ENCODE data around the gene KCNJ10. TPM values are rescaled to one million over a fixed set of nuclear protein-coding genes. Genes with fewer than 3 reads are reported as not detected.
"Not testable (repeated sequence)": the region's sequence is repeated elsewhere in the genome, so short reads cannot be mapped to it uniquely, and the experiment has no call there.

The KCNJ10 gene
- total RNA-seq, 2 donors from 2014 or later, result not detected

DNA sequence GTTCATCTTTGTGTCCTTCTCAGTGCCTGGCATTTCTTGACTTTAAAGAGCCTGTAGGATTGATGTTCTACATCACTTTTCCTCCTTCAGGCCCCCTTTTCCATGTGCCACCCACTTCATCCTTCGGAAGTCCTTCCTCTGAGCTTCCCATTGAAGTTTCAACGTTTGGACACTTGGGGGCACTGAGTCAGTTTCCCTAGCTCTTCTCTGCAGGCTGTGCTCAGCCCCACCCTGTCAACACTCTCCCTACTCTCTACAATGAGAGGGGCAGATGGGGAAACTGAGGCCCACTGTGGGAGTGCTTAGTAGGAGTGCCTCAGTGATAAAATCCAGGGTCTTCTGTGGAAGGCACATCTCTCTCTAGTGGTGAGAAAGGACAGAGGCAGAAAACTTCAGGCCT lies 11.9 kb downstream of the KCNJ10 start:
- no peak for ATAC-seq (ENCODE audit: insufficient number of reproducible peaks, low FRiP score, low read depth)
- no peak overlapping the region for H3K27ac ChIP-seq
- TF ChIP-seq, protein P1, sequence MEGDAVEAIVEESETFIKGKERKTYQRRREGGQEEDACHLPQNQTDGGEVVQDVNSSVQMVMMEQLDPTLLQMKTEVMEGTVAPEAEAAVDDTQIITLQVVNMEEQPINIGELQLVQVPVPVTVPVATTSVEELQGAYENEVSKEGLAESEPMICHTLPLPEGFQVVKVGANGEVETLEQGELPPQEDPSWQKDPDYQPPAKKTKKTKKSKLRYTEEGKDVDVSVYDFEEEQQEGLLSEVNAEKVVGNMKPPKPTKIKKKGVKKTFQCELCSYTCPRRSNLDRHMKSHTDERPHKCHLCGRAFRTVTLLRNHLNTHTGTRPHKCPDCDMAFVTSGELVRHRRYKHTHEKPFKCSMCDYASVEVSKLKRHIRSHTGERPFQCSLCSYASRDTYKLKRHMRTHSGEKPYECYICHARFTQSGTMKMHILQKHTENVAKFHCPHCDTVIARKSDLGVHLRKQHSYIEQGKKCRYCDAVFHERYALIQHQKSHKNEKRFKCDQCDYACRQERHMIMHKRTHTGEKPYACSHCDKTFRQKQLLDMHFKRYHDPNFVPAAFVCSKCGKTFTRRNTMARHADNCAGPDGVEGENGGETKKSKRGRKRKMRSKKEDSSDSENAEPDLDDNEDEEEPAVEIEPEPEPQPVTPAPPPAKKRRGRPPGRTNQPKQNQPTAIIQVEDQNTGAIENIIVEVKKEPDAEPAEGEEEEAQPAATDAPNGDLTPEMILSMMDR (IDR thresholded peaks at IDR 0.05), result peak; percentile 36

DNA sequence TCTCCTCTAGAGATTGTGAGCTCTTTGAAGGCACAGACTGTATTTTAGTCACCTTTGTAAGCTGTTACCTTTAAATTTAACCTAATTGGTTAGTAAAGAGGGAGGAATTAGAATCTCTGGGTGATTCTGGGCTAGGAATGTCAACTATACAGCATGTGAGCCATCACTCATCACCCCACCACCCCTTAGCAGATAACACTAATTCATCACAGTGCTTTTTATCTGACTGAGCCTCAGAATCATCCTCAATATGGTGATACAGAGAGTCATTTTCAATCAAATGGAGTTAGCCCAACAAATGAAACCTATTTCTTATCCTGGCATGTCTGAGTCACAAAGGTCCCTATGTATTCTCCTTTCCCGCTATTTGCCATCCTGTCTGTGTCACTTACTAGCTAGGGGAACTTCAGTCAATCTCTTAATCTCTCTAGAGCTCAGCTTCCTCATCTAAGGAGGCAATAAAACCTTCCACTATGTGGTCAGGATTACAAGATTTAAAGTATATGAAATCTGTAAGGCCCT lies 13.3 kb downstream of the KCNJ10 start:
- no peak overlapping the region for H3K27ac ChIP-seq
- TF ChIP-seq, protein P1 (IDR thresholded peaks at IDR 0.05), result no peak
- H3K27me3 ChIP-seq (replicated peaks; ENCODE audit: insufficient read depth), result no peaks in the 10 kb centered on the region
- no peaks in the 10 kb centered on the region for H3K4me1 ChIP-seq (ENCODE audit: control insufficient read depth in 1 of 2, low read depth in 2 of 2)
- no peaks in the 10 kb centered on the region for H3K36me3 ChIP-seq
- no peak overlapping the region for H3K4me3 ChIP-seq
- H3K9me3 ChIP-seq, result no peaks in the 10 kb centered on the region
- no peak for DNase-seq (ENCODE audit: low spot score)
- ATAC-seq (ENCODE audit: insufficient number of reproducible peaks, low FRiP score, low read depth), result no peak

More for the DNA sequence above, 11.9 kb downstream of the KCNJ10 start:
- Histone ChIP-seq H3K4me3 (no peak overlapping the region), H3K4me1 (ENCODE audit: control insufficient read depth in 1 of 2, low read depth in 2 of 2) (no peaks in the 10 kb centered on the region), H3K27me3 (replicated peaks; ENCODE audit: insufficient read depth) (no peaks in the 10 kb centered on the region), H3K36me3 (no peaks in the 10 kb centered on the region), H3K9me3 (no peaks in the 10 kb centered on the region)
- no peak for DNase-seq (ENCODE audit: low spot score)

DNA sequence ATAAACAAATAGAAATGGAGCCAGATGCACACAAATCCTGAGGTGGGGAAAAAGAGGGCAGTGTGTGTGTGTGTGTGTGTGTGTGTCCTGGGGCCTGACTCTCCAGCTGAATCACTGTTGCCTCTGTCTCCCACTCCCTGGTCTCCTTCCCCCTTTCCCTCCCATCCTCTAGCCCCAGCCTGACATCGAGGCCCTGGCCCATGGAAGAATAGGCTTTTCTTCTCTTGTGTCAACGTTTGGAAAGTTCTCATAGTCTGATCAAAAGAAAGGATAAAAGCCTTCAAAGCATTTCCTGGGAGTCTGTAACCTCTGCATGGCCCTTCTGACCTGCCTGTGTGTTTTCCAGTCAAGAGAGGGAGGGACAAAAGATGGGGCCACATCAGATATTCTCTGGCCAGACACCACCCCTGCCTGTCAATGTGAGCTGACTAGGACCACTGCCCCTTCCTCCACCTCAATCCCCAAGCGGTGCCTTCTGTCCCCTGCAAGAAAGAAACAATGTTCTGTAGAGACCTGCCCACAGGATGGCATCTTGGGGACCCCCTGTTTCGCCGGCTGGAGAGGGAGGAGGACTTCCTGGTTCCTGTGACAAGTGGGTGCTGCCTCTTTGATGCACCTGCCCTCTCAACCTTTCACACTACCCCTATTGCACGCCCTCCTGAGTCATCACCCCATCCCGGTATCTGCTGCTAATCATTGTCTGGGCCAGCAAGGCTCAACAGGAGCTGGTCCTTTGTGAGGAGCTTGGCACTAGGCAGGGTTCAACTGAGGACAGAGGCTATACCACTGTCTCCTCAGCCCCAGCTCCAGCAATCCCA lies 16.2 kb downstream of the KCNJ10 start:
- TF ChIP-seq, protein P1 (IDR thresholded peaks at IDR 0.05), result no peak
- ATAC-seq (ENCODE audit: insufficient number of reproducible peaks, low FRiP score, low read depth) (no peak), DNase-seq (ENCODE audit: low spot score) (no peak)
- no peaks in the 10 kb centered on the region for H3K36me3 ChIP-seq
- no peaks in the 10 kb centered on the region for H3K9me3 ChIP-seq
- H3K27me3 ChIP-seq (replicated peaks; ENCODE audit: insufficient read depth), result no peaks in the 10 kb centered on the region
- no peak overlapping the region for H3K27ac ChIP-seq
- H3K4me3 ChIP-seq, result no peak overlapping the region
- no peaks in the 10 kb centered on the region for H3K4me1 ChIP-seq (ENCODE audit: control insufficient read depth in 1 of 2, low read depth in 2 of 2)

DNA sequence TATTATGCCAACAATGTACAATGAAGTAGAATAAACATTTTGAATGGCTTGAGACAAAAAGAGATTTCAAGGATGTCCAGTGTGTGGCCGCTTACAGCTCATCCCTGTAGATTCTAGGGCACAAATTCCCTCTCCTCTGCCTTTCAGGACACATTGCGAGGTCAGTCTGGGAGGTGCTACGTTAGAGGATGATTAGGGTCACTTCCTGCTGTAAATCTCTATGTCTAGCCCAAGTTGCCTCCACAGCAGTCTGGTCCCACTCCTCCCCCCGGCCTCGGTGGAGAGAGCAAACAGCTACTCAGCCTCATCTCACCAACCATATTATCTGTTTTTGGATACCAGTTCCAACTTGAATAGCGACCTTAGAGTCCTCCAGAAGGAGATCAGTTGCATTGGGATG lies 17.0 kb downstream of the KCNJ10 start:
- Histone ChIP-seq H3K27ac (no peak overlapping the region), H3K4me3 (no peak overlapping the region), H3K4me1 (ENCODE audit: control insufficient read depth in 1 of 2, low read depth in 2 of 2) (no peaks in the 10 kb centered on the region), H3K27me3 (replicated peaks; ENCODE audit: insufficient read depth) (no peaks in the 10 kb centered on the region), H3K9me3 (no peaks in the 10 kb centered on the region), H3K36me3 (no peaks in the 10 kb centered on the region)
- DNase-seq (ENCODE audit: low spot score), result no peak
- ATAC-seq (ENCODE audit: insufficient number of reproducible peaks, low FRiP score, low read depth), result no peak
- TF ChIP-seq, protein P1 (IDR thresholded peaks at IDR 0.05), result no peak

DNA sequence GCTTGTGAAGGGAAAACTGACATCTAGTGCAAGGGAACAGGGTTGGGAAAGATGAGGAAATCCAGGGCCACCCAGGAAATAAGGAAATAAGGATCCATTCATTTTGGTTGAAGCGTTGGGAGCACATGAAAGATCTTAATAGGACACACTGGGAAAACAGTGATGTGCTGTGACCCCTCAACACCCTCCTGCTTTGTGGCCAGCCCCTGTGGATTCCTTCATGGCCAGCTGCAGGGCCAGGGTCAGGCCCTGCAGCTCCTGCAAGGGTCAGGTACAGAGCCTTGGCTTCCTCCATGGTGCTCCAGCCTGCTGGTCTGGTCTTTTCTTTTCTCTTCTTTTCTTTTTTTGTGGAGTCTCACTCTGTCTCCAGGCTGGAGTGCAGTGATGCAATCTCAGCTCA lies 19.3 kb downstream of the KCNJ10 start:
- Histone ChIP-seq H3K4me1 (ENCODE audit: control insufficient read depth in 1 of 2, low read depth in 2 of 2) (peaks cover 0 to 12% of the 10 kb centered on the region in 2 donors), H3K27ac (no peak overlapping the region), H3K27me3 (replicated peaks; ENCODE audit: insufficient read depth) (no peaks in the 10 kb centered on the region), H3K4me3 (no peak overlapping the region), H3K36me3 (no peaks in the 10 kb centered on the region), H3K9me3 (no peaks in the 10 kb centered on the region)
- DNase-seq (ENCODE audit: low spot score), result no peak
- ATAC-seq (ENCODE audit: insufficient number of reproducible peaks, low FRiP score, low read depth), result no peak
- TF ChIP-seq, protein P1 (IDR thresholded peaks at IDR 0.05), result no peak

DNA sequence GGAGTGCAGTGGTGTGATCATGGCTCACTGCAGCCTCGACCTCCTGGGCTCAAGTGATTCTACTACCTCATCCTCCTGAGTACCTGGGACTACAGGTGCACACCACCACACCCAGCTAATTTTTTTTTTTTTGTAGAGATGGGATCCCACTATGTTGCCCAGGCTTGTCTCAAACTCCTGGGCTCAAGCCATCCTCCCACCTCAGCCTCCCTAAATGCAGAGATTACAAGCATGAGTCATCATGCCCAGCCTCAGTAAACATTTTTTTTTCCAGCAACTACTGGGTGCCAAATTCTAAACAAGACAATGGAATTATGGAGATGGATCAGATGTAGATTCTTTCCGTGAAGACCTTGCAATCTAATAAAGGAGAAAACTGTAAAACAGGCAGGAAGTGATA lies 19.8 kb downstream of the KCNJ10 start:
- not testable (repeated sequence) for ATAC-seq (ENCODE audit: insufficient number of reproducible peaks, low FRiP score, low read depth); H3K4me3 ChIP-seq; H3K9me3 ChIP-seq; H3K36me3 ChIP-seq; H3K27ac ChIP-seq; H3K27me3 ChIP-seq (replicated peaks; ENCODE audit: insufficient read depth); DNase-seq (ENCODE audit: low spot score)
- peaks cover 0 to 12% of the 10 kb centered on the region in 2 donors for H3K4me1 ChIP-seq (ENCODE audit: control insufficient read depth in 1 of 2, low read depth in 2 of 2)

Data from thoracic aorta (tissue), 2 donors.